ENCODE measurements around the gene GNG12.

Gene GNG12

DNA sequence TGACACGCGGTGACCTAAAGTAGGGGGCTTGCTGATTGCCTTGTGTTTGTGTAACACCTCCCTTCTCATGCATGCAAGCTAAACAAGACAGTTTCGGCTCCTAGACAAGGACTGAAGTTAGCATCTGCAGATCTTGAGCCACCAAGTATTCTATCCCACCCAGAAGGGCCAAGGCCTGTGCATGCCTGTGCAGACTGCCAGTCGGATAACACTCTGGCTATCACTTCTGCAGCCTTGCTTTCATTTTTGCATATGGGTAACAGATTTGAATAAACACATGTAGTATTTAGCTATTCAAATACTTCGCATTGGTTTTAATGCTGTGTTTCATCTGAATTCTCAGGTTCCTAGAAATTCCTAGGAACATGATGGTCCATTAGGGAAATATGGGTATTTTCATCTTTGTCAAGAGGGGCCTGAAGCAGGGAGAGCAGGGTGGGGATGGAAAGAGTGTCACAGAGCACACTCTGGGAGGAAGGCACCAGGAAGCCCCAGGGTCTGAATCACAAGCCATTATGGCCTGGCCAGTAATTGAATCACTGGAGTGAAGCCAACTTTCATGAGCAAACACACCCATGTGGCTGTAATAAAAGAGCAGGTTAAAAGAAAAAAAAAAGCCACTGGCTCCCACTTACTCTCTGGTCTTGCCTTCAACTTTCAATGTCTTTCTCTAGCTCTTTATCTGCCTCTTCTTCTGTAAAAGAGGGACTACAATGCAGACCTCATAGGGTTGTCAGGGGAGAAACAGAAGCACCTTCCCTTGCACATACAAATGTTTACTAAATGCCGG, 120.0 kb downstream of the GNG12 start:
- Histone ChIP-seq H3F3A (ENCODE audit: insufficient read depth) (no peaks in the 10 kb centered on the region), H3K4me2 (ENCODE audit: low read depth, low read length, poor library complexity, severe bottlenecking) (no peak overlapping the region), H4K20me1 (ENCODE audit: low read depth, low read length) (no peaks in the 10 kb centered on the region), H3K27me3 (ENCODE audit: low read length) (no peaks in the 10 kb centered on the region), H3K27ac (ENCODE audit: low read depth, low read length) (no peak overlapping the region), H3K9ac (ENCODE audit: low read length) (no peak overlapping the region), H2AFZ (ENCODE audit: low read depth, low read length, severe bottlenecking) (no peak overlapping the region), H3K79me2 (ENCODE audit: insufficient read depth, low read length) (no peaks in the 10 kb centered on the region), H3K36me3 (ENCODE audit: low read length) (no peaks in the 10 kb centered on the region), H3K4me3 (ENCODE audit: insufficient read depth, low read length, poor library complexity, severe bottlenecking) (no peak overlapping the region), H3K9me3 (ENCODE audit: insufficient read depth, low read length) (no peaks in the 10 kb centered on the region), H3K9me2 (replicated peaks; ENCODE audit: insufficient read depth, low read length) (no peaks in the 10 kb centered on the region)
- TF ChIP-seq, protein P1, sequence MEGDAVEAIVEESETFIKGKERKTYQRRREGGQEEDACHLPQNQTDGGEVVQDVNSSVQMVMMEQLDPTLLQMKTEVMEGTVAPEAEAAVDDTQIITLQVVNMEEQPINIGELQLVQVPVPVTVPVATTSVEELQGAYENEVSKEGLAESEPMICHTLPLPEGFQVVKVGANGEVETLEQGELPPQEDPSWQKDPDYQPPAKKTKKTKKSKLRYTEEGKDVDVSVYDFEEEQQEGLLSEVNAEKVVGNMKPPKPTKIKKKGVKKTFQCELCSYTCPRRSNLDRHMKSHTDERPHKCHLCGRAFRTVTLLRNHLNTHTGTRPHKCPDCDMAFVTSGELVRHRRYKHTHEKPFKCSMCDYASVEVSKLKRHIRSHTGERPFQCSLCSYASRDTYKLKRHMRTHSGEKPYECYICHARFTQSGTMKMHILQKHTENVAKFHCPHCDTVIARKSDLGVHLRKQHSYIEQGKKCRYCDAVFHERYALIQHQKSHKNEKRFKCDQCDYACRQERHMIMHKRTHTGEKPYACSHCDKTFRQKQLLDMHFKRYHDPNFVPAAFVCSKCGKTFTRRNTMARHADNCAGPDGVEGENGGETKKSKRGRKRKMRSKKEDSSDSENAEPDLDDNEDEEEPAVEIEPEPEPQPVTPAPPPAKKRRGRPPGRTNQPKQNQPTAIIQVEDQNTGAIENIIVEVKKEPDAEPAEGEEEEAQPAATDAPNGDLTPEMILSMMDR (IDR thresholded peaks at IDR 0.05; ENCODE audit: insufficient read depth, low read length, poor library complexity, severe bottlenecking): no peak
- no peak for TF ChIP-seq EZH2phosphoT487 (conservative IDR thresholded peaks at IDR 0.05; ENCODE audit: low read length)

DNA sequence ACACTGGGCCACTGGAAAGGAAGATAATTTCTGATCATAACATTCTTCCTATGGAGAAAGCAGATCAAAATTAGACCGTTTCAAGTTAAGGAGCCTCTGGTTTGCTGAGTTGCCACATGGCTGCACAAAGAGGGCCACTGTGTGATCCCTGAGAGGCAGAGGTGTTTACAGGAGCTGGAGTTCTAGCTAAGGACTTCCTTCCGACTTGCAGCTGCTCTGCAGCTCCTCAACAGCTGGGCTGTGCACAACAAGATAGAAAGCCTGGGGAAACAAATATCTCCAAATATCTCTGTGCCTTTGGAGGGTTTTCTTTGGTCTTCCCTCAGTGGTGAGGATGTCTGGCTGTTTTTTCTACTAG, 121.4 kb downstream of the GNG12 start:
- Histone ChIP-seq H4K20me1 (ENCODE audit: low read depth, low read length) (no peaks in the 10 kb centered on the region), H3K4me3 (ENCODE audit: insufficient read depth, low read length, poor library complexity, severe bottlenecking) (no peak overlapping the region), H3K4me2 (ENCODE audit: low read depth, low read length, poor library complexity, severe bottlenecking) (no peak overlapping the region), H3K9me3 (ENCODE audit: insufficient read depth, low read length) (no peaks in the 10 kb centered on the region), H3K27ac (ENCODE audit: low read depth, low read length) (no peak overlapping the region), H2AFZ (ENCODE audit: low read depth, low read length, severe bottlenecking) (no peak overlapping the region), H3K27me3 (ENCODE audit: low read length) (no peaks in the 10 kb centered on the region), H3K79me2 (ENCODE audit: insufficient read depth, low read length) (no peaks in the 10 kb centered on the region), H3K9me2 (replicated peaks; ENCODE audit: insufficient read depth, low read length) (no peaks in the 10 kb centered on the region), H3F3A (ENCODE audit: insufficient read depth) (no peaks in the 10 kb centered on the region), H3K9ac (ENCODE audit: low read length) (no peak overlapping the region), H3K36me3 (ENCODE audit: low read length) (no peaks in the 10 kb centered on the region)
- TF ChIP-seq, protein P1 (IDR thresholded peaks at IDR 0.05; ENCODE audit: insufficient read depth, low read length, poor library complexity, severe bottlenecking): no peak
- no peak for TF ChIP-seq EZH2phosphoT487 (conservative IDR thresholded peaks at IDR 0.05; ENCODE audit: low read length)

DNA sequence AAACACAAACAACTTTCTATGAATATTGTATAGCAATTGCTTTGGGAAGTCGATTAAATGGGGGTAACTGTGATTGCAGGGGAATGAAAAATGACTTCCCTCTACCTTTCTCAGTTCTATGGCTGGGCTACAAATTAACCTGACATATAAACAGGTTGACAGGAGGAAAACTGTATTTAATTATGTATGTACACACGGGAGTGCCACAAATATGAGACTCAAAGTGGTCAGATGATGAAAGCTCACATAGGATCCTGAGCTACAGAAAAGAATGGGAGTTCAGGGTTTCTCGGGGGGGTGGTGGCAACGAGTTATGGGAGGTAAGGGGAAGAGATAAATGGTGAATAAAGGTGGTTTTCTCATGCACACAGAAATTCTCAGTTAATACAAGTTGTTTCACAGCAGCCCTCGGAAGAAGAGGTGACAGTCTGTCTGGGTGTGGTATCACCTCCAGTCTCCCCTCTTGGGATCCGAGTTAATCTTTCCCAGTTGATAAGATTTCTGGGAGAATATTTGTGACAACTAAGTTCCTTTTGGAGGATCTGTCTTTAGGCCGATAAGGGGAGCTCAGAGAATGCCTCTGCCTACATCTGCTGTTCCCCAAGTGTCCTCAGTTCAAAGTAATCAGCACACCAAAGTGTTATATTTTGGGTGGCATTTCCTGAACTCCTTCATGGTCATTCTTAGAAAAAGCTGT, 122.0 kb downstream of the GNG12 start:
- TF ChIP-seq EZH2phosphoT487 (conservative IDR thresholded peaks at IDR 0.05; ENCODE audit: low read length): no peak
- TF ChIP-seq, protein P1 (IDR thresholded peaks at IDR 0.05; ENCODE audit: insufficient read depth, low read length, poor library complexity, severe bottlenecking): no peak
- no peaks in the 10 kb centered on the region for H3K79me2 ChIP-seq (ENCODE audit: insufficient read depth, low read length)
- no peaks in the 10 kb centered on the region for H3K9me3 ChIP-seq (ENCODE audit: insufficient read depth, low read length)
- no peaks in the 10 kb centered on the region for H3K36me3 ChIP-seq (ENCODE audit: low read length)
- no peaks in the 10 kb centered on the region for H3K27me3 ChIP-seq (ENCODE audit: low read length)
- H3K9ac ChIP-seq (ENCODE audit: low read length): no peak overlapping the region
- H3K9me2 ChIP-seq (replicated peaks; ENCODE audit: insufficient read depth, low read length): no peaks in the 10 kb centered on the region
- no peak overlapping the region for H2AFZ ChIP-seq (ENCODE audit: low read depth, low read length, severe bottlenecking)
- H4K20me1 ChIP-seq (ENCODE audit: low read depth, low read length): no peaks in the 10 kb centered on the region
- H3K4me3 ChIP-seq (ENCODE audit: insufficient read depth, low read length, poor library complexity, severe bottlenecking): no peak overlapping the region
- no peak overlapping the region for H3K27ac ChIP-seq (ENCODE audit: low read depth, low read length)
- H3K4me2 ChIP-seq (ENCODE audit: low read depth, low read length, poor library complexity, severe bottlenecking): no peak overlapping the region
- no peaks in the 10 kb centered on the region for H3F3A ChIP-seq (ENCODE audit: insufficient read depth)

Measured in SU-DHL-6 (cell line).